GM23338 (cell line): ENCODE data around the gene ZFYVE16. TPM values are rescaled to one million over a fixed set of nuclear protein-coding genes. Genes with fewer than 3 reads are reported as not detected.

Experiments
- ATAC-seq: fragments of 200-7000 bp; cut with Tn5 transposase; 3 replicates; pipeline ENCODE4 v1.9.1; 2020
- DNase-seq: peaks from one replicate; pipeline ENCODE4 v3.0.0-alpha.2; 2015; ENCODE audit warnings: low spot score
- H2AFZ ChIP-seq: fragments of 200-600 bp; sonication (generic); 2 replicates; pipeline ENCODE4 v1.8.0; 2016; ENCODE audit warnings: antibody characterized with exemption, mild to moderate bottlenecking, moderate library complexity
- H3F3A ChIP-seq: fragments of 200-600 bp; sonication (generic); replicated peaks from 2 replicates; pipeline ENCODE4 v1.8.0; 2017; ENCODE audit warnings: antibody characterized with exemption, mixed run types, low read depth
- H3K27ac ChIP-seq: fragments of 200-600 bp; sonication (generic); 2 replicates; pipeline ENCODE4 v1.6.1; 2016; ENCODE audit warnings: low read depth
- H3K27me3 ChIP-seq: fragments of 200-600 bp; sonication (generic); 2 replicates; pipeline ENCODE4 v1.8.0; 2016; ENCODE audit warnings: mild to moderate bottlenecking, mixed run types, moderate library complexity; ENCODE audit not compliant: insufficient read depth
- H3K36me3 ChIP-seq: fragments of 200-600 bp; sonication (generic); 2 replicates; pipeline ENCODE4 v1.8.0; 2016; ENCODE audit warnings: mild to moderate bottlenecking; ENCODE audit not compliant: insufficient read depth
- H3K4me1 ChIP-seq: fragments of 200-600 bp; sonication (generic); 2 replicates; pipeline ENCODE4 v1.8.0; 2016; ENCODE audit warnings: mild to moderate bottlenecking, moderate library complexity; ENCODE audit not compliant: insufficient read depth
- H3K4me2 ChIP-seq: fragments of 200-600 bp; sonication (generic); 2 replicates; pipeline ENCODE4 v1.7.1; 2017; ENCODE audit warnings: mixed run types
- H3K4me3 ChIP-seq: fragments of 200-600 bp; sonication (generic); 2 replicates; pipeline ENCODE4 v1.6.1; 2016; ENCODE audit warnings: mixed run types
- H3K79me2 ChIP-seq: fragments of 200-600 bp; sonication (generic); replicated peaks from 2 replicates; pipeline ENCODE4 v1.8.0; 2017; ENCODE audit warnings: mild to moderate bottlenecking; ENCODE audit not compliant: insufficient read depth
- H3K9me2 ChIP-seq: fragments of 200-600 bp; sonication (generic); 2 replicates; pipeline ENCODE4 v1.8.0; 2017; ENCODE audit not compliant: insufficient read depth
- H4K20me1 ChIP-seq: fragments of 200-600 bp; sonication (generic); replicated peaks from 2 replicates; pipeline ENCODE4 v1.8.0; 2017; ENCODE audit warnings: mild to moderate bottlenecking; ENCODE audit not compliant: insufficient read depth
- H3K27ac Mint-ChIP-seq: 2 replicates; pipeline ENCODE4 v1.8.0; 2020; ENCODE audit warnings: inconsistent platforms, mild to moderate bottlenecking, moderate library complexity, mixed read lengths
- H3K27me3 Mint-ChIP-seq: 3 replicates; pipeline ENCODE4 v1.8.0; 2022; ENCODE audit warnings: low read depth, mild to moderate bottlenecking, moderate library complexity, mixed read lengths, inconsistent platforms; ENCODE audit not compliant: insufficient read depth, poor library complexity
- H3K36me3 Mint-ChIP-seq: 3 replicates; pipeline ENCODE4 v1.8.0; 2021; ENCODE audit warnings: low read depth, mild to moderate bottlenecking, inconsistent platforms, moderate library complexity, mixed read lengths
- H3K4me1 Mint-ChIP-seq: 3 replicates; pipeline ENCODE4 v1.8.0; 2020; ENCODE audit warnings: mild to moderate bottlenecking, inconsistent platforms, mixed read lengths
- H3K4me3 Mint-ChIP-seq: 3 replicates; pipeline ENCODE4 v1.8.0; 2021; ENCODE audit warnings: moderate library complexity, mild to moderate bottlenecking, inconsistent platforms, mixed read lengths
- H3K9me3 Mint-ChIP-seq: 3 replicates; pipeline ENCODE4 v1.8.0; 2020; ENCODE audit warnings: moderate library complexity, mild to moderate bottlenecking, inconsistent platforms, mixed read lengths
- ETS1 ChIP-seq: IDR thresholded peaks from 2 replicates; pipeline ENCODE4 v1.6.1; 2016; ENCODE audit warnings: antibody characterized with exemption
- EZH2phosphoT487 ChIP-seq: fragments of 200-600 bp; sonication (generic); IDR thresholded peaks from one replicate; pipeline ENCODE4 v1.8.1; 2018; ENCODE audit warnings: antibody characterized with exemption; ENCODE audit not compliant: unreplicated experiment
- JUNB ChIP-seq: IDR thresholded peaks from one replicate; pipeline ENCODE4 v1.6.1; 2016; ENCODE audit warnings: antibody characterized with exemption; ENCODE audit not compliant: unreplicated experiment
- NANOG ChIP-seq: IDR thresholded peaks from 2 replicates; pipeline ENCODE4 v1.6.1; 2016; ENCODE audit warnings: antibody characterized with exemption, borderline replicate concordance
- REST ChIP-seq: IDR thresholded peaks from one replicate; pipeline ENCODE4 v1.6.1; 2018; ENCODE audit warnings: antibody characterized with exemption; ENCODE audit not compliant: unreplicated experiment
- ZNF114 ChIP-seq: fragments of 250-450 bp; sonication (Bioruptor Pico); IDR thresholded peaks from 2 replicates; pipeline ENCODE4 v1.5.0; 2020; ENCODE audit warnings: mild to moderate bottlenecking, moderate library complexity
- ZNF331 ChIP-seq: fragments of 250-450 bp; sonication (Bioruptor Pico); IDR thresholded peaks from 2 replicates; pipeline ENCODE4 v1.5.0; 2020; ENCODE audit warnings: low read depth, mild to moderate bottlenecking, moderate library complexity
- polyA plus RNA-seq: library from polyadenylated mRNA; unstranded; fragments of >200 nt; fragmentation: Nextera tagmentation; extraction: Ambion mirVana; gene quantifications from 2 replicates; pipeline ENCODE4 v1.2.1, GENCODE V29; 2016
- total RNA-seq: library from RNA; depleted of rRNA; stranded (reverse); fragments of >200 nt; shearing (Covaris generic); gene quantifications from 2 replicates; pipeline ENCODE4 v1.2.3, GENCODE V29; 2014
- TF ChIP-seq, protein P1 (sequence below): fragments of 250-450 bp; sonication (Bioruptor Pico); IDR thresholded peaks from 2 replicates; pipeline ENCODE4 v1.5.0; 2020; ENCODE audit warnings: mild to moderate bottlenecking, moderate library complexity

ZFYVE16 gene
- total and polyA plus RNA-seq, 2 experiments from 2014 or later = 24.2 to 26.6 TPM

GRCh38 chr5:80503641-80504040 lies 95.8 kb downstream of the ZFYVE16 start:
- H3K27ac ChIP-seq = no peak overlapping the region
- Mint-ChIP-seq H3K36me3 (no peaks in the 10 kb centered on the region), H3K9me3 (no peaks in the 10 kb centered on the region; the same call in 2 of the 3 replicates), H3K27ac (no peak overlapping the region), H3K27me3 (peaks cover 2% of the 10 kb centered on the region), H3K4me1 (peaks cover 5% of the 10 kb centered on the region), H3K4me3 (no peak overlapping the region)
- H4K20me1 ChIP-seq = no peaks in the 10 kb centered on the region
- H3K27me3 ChIP-seq = no peaks in the 10 kb centered on the region
- no peaks in the 10 kb centered on the region for H3K79me2 ChIP-seq
- H2AFZ ChIP-seq = no peak overlapping the region
- H3K4me2 ChIP-seq = no peak overlapping the region
- H3F3A ChIP-seq = no peaks in the 10 kb centered on the region
- no peak overlapping the region for H3K4me3 ChIP-seq
- TF ChIP-seq ETS1 = no peak
- no peak for TF ChIP-seq NANOG
- TF ChIP-seq EZH2phosphoT487 = no peak
- no peak for TF ChIP-seq REST
- no peak for ATAC-seq
- no peaks in the 10 kb centered on the region for H3K9me2 ChIP-seq
- H3K4me1 ChIP-seq = no peaks in the 10 kb centered on the region
- no peaks in the 10 kb centered on the region for H3K36me3 ChIP-seq
- DNase-seq = no peak

- Histone ChIP-seq H3F3A (no peaks in the 10 kb centered on the region), H3K4me2 (no peak overlapping the region), H3K27me3 (no peaks in the 10 kb centered on the region), H3K9me2 (no peaks in the 10 kb centered on the region), H3K36me3 (no peaks in the 10 kb centered on the region), H4K20me1 (no peaks in the 10 kb centered on the region), H3K4me1 (no peaks in the 10 kb centered on the region), H3K4me3 (no peak overlapping the region), H2AFZ (no peak overlapping the region), H3K27ac (no peak overlapping the region), H3K79me2 (no peaks in the 10 kb centered on the region)
- Mint-ChIP-seq H3K4me3 (no peak overlapping the region), H3K9me3 (no peaks in the 10 kb centered on the region; the same call in 2 of the 3 replicates), H3K27me3 (peaks cover 2% of the 10 kb centered on the region), H3K36me3 (no peaks in the 10 kb centered on the region), H3K4me1 (no peaks in the 10 kb centered on the region), H3K27ac (no peak overlapping the region)
- DNase-seq (no peak), ATAC-seq (no peak)
- TF ChIP-seq EZH2phosphoT487 (no peak), JUNB (no peak), ETS1 (no peak), ZNF331 (CRISPR knock-in tag) (no peak), NANOG (no peak), ZNF114 (CRISPR knock-in tag) (no peak)
- TF ChIP-seq, protein P1, sequence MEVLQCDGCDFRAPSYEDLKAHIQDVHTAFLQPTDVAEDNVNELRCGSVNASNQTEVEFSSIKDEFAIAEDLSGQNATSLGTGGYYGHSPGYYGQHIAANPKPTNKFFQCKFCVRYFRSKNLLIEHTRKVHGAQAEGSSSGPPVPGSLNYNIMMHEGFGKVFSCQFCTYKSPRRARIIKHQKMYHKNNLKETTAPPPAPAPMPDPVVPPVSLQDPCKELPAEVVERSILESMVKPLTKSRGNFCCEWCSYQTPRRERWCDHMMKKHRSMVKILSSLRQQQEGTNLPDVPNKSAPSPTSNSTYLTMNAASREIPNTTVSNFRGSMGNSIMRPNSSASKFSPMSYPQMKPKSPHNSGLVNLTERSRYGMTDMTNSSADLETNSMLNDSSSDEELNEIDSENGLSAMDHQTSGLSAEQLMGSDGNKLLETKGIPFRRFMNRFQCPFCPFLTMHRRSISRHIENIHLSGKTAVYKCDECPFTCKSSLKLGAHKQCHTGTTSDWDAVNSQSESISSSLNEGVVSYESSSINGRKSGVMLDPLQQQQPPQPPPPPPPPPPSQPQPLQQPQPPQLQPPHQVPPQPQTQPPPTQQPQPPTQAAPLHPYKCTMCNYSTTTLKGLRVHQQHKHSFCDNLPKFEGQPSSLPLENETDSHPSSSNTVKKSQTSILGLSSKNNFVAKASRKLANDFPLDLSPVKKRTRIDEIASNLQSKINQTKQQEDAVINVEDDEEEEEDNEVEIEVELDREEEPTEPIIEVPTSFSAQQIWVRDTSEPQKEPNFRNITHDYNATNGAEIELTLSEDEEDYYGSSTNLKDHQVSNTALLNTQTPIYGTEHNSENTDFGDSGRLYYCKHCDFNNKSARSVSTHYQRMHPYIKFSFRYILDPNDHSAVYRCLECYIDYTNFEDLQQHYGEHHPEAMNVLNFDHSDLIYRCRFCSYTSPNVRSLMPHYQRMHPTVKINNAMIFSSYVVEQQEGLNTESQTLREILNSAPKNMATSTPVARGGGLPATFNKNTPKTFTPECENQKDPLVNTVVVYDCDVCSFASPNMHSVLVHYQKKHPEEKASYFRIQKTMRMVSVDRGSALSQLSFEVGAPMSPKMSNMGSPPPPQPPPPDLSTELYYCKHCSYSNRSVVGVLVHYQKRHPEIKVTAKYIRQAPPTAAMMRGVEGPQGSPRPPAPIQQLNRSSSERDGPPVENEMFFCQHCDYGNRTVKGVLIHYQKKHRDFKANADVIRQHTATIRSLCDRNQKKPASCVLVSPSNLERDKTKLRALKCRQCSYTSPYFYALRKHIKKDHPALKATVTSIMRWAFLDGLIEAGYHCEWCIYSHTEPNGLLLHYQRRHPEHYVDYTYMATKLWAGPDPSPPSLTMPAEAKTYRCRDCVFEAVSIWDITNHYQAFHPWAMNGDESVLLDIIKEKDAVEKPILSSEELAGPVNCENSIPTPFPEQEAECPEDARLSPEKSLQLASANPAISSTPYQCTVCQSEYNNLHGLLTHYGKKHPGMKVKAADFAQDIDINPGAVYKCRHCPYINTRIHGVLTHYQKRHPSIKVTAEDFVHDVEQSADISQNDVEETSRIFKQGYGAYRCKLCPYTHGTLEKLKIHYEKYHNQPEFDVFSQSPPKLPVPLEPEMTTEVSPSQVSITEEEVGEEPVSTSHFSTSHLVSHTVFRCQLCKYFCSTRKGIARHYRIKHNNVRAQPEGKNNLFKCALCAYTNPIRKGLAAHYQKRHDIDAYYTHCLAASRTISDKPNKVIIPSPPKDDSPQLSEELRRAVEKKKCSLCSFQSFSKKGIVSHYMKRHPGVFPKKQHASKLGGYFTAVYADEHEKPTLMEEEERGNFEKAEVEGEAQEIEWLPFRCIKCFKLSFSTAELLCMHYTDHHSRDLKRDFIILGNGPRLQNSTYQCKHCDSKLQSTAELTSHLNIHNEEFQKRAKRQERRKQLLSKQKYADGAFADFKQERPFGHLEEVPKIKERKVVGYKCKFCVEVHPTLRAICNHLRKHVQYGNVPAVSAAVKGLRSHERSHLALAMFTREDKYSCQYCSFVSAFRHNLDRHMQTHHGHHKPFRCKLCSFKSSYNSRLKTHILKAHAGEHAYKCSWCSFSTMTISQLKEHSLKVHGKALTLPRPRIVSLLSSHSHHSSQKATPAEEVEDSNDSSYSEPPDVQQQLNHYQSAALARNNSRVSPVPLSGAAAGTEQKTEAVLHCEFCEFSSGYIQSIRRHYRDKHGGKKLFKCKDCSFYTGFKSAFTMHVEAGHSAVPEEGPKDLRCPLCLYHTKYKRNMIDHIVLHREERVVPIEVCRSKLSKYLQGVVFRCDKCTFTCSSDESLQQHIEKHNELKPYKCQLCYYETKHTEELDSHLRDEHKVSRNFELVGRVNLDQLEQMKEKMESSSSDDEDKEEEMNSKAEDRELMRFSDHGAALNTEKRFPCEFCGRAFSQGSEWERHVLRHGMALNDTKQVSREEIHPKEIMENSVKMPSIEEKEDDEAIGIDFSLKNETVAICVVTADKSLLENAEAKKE (CRISPR knock-in tag) = no peak
Observed at GRCh38 chr5:80504833-80505232, 97.0 kb downstream of the ZFYVE16 start.
